ENCODE measurements around the gene PPP2R2D.

Gene PPP2R2D

DNA sequence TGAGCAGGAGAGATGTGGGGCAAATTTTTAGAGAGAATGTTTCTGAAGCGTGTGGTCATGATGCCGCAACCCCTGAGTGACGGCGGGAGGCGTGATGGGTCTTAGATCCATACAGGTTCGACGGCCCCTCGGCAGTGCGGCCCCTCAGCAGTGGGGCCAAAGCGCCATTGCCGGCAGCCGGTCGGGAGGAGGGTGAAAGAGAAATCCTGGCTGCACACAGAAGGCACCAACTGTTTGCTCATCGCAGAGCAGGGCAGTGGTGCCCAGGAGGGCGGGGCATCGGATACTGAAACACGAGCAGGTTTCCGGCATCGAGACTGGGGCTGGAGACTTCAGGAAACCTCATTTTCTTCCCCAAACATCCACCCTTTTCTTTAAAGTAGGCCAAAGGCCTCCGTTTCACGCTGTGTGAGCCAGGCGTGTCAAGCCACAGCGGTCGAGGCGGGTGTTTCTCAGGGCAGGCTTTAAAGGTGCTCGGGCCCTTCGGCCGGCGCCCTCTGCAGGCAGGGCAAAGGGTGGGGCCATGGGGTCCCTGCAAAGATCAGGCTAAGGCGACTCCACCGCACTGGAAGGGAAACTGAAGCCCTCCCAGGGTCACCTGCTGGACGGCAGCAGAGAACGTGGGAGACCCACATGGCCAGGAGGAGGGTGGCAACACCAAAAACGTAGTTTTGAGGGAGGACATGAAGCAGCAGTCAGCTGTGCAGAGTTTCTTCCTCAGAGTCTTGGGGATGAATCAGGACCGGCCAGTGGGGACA lies 42.0 kb upstream of the PPP2R2D start:
- DNase-seq (ENCODE audit: extremely low read depth, insufficient read length): no peak
- H3K4me3 ChIP-seq (replicated peaks; ENCODE audit: low read depth, low read length): no peak overlapping the region
- no peaks in the 10 kb centered on the region for H3K27me3 ChIP-seq (replicated peaks; ENCODE audit: control insufficient read depth, insufficient read depth, low read length)
- H3K36me3 ChIP-seq (ENCODE audit: control insufficient read depth, insufficient read depth, low read length): no peaks in the 10 kb centered on the region
- TF ChIP-seq, protein P1, sequence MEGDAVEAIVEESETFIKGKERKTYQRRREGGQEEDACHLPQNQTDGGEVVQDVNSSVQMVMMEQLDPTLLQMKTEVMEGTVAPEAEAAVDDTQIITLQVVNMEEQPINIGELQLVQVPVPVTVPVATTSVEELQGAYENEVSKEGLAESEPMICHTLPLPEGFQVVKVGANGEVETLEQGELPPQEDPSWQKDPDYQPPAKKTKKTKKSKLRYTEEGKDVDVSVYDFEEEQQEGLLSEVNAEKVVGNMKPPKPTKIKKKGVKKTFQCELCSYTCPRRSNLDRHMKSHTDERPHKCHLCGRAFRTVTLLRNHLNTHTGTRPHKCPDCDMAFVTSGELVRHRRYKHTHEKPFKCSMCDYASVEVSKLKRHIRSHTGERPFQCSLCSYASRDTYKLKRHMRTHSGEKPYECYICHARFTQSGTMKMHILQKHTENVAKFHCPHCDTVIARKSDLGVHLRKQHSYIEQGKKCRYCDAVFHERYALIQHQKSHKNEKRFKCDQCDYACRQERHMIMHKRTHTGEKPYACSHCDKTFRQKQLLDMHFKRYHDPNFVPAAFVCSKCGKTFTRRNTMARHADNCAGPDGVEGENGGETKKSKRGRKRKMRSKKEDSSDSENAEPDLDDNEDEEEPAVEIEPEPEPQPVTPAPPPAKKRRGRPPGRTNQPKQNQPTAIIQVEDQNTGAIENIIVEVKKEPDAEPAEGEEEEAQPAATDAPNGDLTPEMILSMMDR (IDR thresholded peaks at IDR 0.05; ENCODE audit: insufficient read depth, low read length, poor library complexity, severe bottlenecking): no peak

DNA sequence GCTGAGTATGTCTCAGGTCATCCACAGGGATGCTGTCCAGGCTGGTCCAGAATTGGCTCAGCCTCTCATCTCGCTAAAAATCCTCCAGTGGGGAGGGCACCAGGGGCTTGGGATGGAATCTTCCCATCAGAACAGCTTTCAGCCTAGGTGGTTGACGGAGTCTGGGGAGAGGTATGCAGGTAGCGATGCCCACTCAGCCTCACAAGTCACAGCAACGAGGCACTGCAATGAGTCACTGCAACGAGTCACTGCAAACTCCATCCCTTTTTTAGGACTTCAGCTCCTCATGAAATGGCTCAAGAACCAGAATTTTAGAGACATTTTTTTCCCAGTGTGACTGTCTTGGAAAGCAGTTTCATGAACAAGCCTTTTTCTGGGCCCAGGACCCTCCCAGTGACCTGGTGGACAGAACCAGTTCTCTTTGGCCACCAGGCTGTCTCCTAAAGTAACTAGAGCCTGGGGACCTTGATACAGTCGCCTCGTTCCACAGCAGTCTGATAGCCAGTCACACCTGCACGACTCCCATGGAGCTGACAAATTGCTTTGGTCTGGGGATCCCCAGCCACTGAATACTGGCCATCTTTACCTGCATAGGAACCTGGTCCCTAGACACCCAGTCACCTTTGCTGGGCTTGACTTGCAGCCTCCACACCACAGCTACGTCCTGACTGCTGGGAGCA lies 41.3 kb upstream of the PPP2R2D start:
- DNase-seq (ENCODE audit: extremely low read depth, insufficient read length): no peak
- TF ChIP-seq, protein P1 (IDR thresholded peaks at IDR 0.05; ENCODE audit: insufficient read depth, low read length, poor library complexity, severe bottlenecking): no peak
- Histone ChIP-seq H3K27me3 (replicated peaks; ENCODE audit: control insufficient read depth, insufficient read depth, low read length) (no peaks in the 10 kb centered on the region), H3K4me3 (replicated peaks; ENCODE audit: low read depth, low read length) (no peak overlapping the region), H3K36me3 (ENCODE audit: control insufficient read depth, insufficient read depth, low read length) (no peaks in the 10 kb centered on the region)

DNA sequence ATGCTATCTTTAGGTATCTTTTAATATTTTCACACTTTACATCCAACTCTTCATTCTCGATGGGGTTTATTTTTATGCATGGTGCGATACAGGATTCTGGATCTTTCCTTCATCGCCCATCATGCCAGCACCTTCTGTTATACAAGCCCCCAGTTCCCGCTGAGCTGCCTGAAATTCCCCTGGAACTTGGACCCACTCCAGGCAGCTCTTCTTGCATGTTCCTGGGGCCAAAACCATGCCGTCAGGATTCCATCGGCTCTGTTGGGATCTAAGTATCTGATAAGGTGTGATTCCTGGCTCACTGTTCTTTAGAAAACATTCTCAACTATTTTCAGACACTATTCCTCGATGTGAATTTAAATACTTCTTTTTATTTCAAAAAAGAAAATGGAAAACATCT lies 40.5 kb upstream of the PPP2R2D start:
- TF ChIP-seq, protein P1 (IDR thresholded peaks at IDR 0.05; ENCODE audit: insufficient read depth, low read length, poor library complexity, severe bottlenecking): no peak
- H3K27me3 ChIP-seq (replicated peaks; ENCODE audit: control insufficient read depth, insufficient read depth, low read length): no peaks in the 10 kb centered on the region
- no peaks in the 10 kb centered on the region for H3K36me3 ChIP-seq (ENCODE audit: control insufficient read depth, insufficient read depth, low read length)
- no peak overlapping the region for H3K4me3 ChIP-seq (replicated peaks; ENCODE audit: low read depth, low read length)
- DNase-seq (ENCODE audit: extremely low read depth, insufficient read length): no peak

DNA sequence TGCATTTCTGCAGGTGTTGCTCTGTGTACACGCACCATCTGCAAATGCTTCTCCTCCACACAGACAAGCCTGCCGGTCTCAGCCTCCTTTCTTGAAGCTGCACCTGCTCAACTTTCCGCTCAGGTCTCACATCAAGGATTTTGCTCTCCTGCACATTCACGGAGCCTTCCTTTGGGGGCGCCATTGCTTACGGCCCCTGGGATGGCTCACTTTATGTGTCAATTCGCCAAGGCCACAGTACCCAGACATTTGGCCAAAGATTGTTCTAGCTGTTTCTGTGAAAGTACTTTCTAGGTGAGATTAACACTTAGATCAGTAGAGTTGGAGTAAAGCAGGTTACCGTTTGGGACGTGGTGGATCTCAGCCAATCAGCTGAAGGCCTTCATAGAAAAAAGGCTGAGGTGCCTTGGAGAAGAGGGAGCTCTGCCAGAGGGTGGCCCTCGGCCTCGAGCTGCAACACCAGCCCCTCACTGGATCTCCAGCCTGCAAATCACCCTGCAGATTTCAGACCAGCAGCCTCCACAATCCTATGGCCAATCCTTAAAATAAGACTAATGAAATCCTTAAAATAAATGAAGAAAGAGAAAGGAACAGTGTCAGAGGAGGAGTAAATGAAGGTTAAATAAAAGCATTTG lies 39.9 kb upstream of the PPP2R2D start:
- Histone ChIP-seq H3K36me3 (ENCODE audit: control insufficient read depth, insufficient read depth, low read length) (no peaks in the 10 kb centered on the region), H3K27me3 (replicated peaks; ENCODE audit: control insufficient read depth, insufficient read depth, low read length) (no peaks in the 10 kb centered on the region), H3K4me3 (replicated peaks; ENCODE audit: low read depth, low read length) (no peak overlapping the region)
- TF ChIP-seq, protein P1 (IDR thresholded peaks at IDR 0.05; ENCODE audit: insufficient read depth, low read length, poor library complexity, severe bottlenecking): no peak
- no peak for DNase-seq (ENCODE audit: extremely low read depth, insufficient read length)

DNA sequence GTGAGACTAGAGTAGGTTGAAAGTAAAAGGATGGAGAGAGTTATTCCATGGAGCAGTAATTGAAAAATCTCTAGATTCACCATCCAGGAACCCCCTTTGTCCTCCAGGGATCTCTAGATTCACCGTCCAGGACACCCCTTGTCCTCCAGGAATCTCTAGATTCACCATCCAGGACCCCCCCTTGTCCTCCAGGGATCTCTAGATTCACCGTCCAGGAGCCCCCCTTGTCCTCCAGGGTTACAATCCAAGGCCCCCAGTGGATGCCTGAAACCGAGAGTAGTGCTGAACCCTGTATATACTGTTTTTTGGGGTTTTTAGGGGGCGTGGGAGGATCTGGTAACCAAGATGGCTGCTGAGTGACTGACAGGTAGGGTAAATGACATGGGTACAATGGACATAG lies 38.3 kb upstream of the PPP2R2D start:
- no peaks in the 10 kb centered on the region for H3K36me3 ChIP-seq (ENCODE audit: control insufficient read depth, insufficient read depth, low read length)

More for the DNA sequence above, 38.3 kb upstream of the PPP2R2D start:
- Histone ChIP-seq H3K27me3 (replicated peaks; ENCODE audit: control insufficient read depth, insufficient read depth, low read length) (no peaks in the 10 kb centered on the region), H3K4me3 (replicated peaks; ENCODE audit: low read depth, low read length) (no peak overlapping the region)
- TF ChIP-seq, protein P1 (IDR thresholded peaks at IDR 0.05; ENCODE audit: insufficient read depth, low read length, poor library complexity, severe bottlenecking): no peak
- DNase-seq (ENCODE audit: extremely low read depth, insufficient read length): no peak

Measured in GM06990 (cell line).